GM12878 (cell line): ENCODE data around the gene CDH16. TPM values are rescaled to one million over a fixed set of nuclear protein-coding genes. Genes with fewer than 3 reads are reported as not detected.

ENCODE experiments used
- ATAC-seq: fragments of 200-7000 bp; cut with Tn5 transposase; 3 replicates; pipeline ENCODE4 v1.9.1; 2020; ENCODE audit warnings: mild to moderate bottlenecking, moderate library complexity
- BruUV-seq: library from RNA; stranded (reverse); fragments of 400-500 nt; replicated peaks from 2 replicates; lab custom pipeline; 2021; lab: Mats Ljungman, UMichigan
- CTCF ChIA-PET: fragments of 300-600 bp; sonication (Branson Sonifier 250); formaldehyde crosslinking; extraction: SDS; loops from one replicate; lab custom pipeline; 2021; ENCODE audit warnings: inconsistent platforms; lab: Yijun Ruan, JAX
- POLR2A ChIA-PET: fragments of 350-600 bp; formaldehyde crosslinking; extraction: SDS; loops from one replicate; lab custom pipeline; 2021; ENCODE audit warnings: inconsistent platforms; lab: Charles Lee
- RAD21 ChIA-PET: fragments of 300-600 bp; sonication (Branson Sonifier 250); formaldehyde crosslinking; loops from one replicate; lab custom pipeline; 2023; ENCODE audit warnings: antibody characterized with exemption; ENCODE audit not compliant: unreplicated experiment; lab: Charles Lee
- SMC1A ChIA-PET: fragments of 300-600 bp; sonication (Branson Sonifier 250); formaldehyde crosslinking; loops from one replicate; lab custom pipeline; 2023; ENCODE audit not compliant: unreplicated experiment, uncharacterized antibody; lab: Charles Lee
- DNase-seq: peaks from one replicate; pipeline ENCODE4 v3.0.0-alpha.2; 2011; ENCODE audit warnings: low read depth, low spot score
- FAIRE-seq: peaks from 3 replicates; lab custom pipeline; 2011; peaks lifted over from hg19 to GRCh38; lab: Jason Lieb, UNC
- H2AFZ ChIP-seq: 2 replicates; pipeline ENCODE4 v1.6.0; 2011; ENCODE audit warnings: low read depth, low read length, control low read depth; ENCODE audit not compliant: control insufficient read depth
- H3K27ac ChIP-seq: 2 replicates; pipeline ENCODE4 v1.5.1; 2011; ENCODE audit warnings: control low read depth; ENCODE audit not compliant: control insufficient read depth, insufficient read depth
- H3K27me3 ChIP-seq, 2 experiments: replicated peaks in 1 of 2; 2 replicates each; pipeline versions ENCODE4 v1.6.0 to v1.6.1; 2011; ENCODE audit warnings: low read length in 1 of 2; ENCODE audit not compliant: control insufficient read depth in 2 of 2, insufficient read depth in 2 of 2
- H3K36me3 ChIP-seq, 2 experiments: 2 replicates each; pipeline ENCODE4 v1.5.1; 2011; ENCODE audit warnings: low read length in 1 of 2; ENCODE audit not compliant: control insufficient read depth in 2 of 2, insufficient read depth in 2 of 2
- H3K4me1 ChIP-seq: 2 replicates; pipeline ENCODE4 v1.6.1; 2011; ENCODE audit warnings: mild to moderate bottlenecking, low read length, moderate library complexity, mixed read lengths; ENCODE audit not compliant: control insufficient read depth, insufficient read depth
- H3K4me2 ChIP-seq: 2 replicates; pipeline ENCODE4 v1.6.0; 2011; ENCODE audit warnings: control low read depth; ENCODE audit not compliant: control insufficient read depth, insufficient read depth
- H3K4me3 ChIP-seq: fragments of 200-600 bp; sonication (generic); 2 replicates; pipeline ENCODE4 v1.5.1; 2016
- H3K79me2 ChIP-seq: 2 replicates; pipeline ENCODE4 v1.6.0; 2011; ENCODE audit warnings: low read length; ENCODE audit not compliant: control insufficient read depth, insufficient read depth
- H3K9ac ChIP-seq: 2 replicates; pipeline ENCODE4 v1.8.0; 2011; ENCODE audit warnings: low read length, control low read depth, mixed read lengths; ENCODE audit not compliant: control insufficient read depth, insufficient read depth
- H3K9me3 ChIP-seq: replicated peaks from 3 replicates; pipeline ENCODE4 v1.5.1; 2011; ENCODE audit warnings: mild to moderate bottlenecking, low read length; ENCODE audit not compliant: control insufficient read depth, insufficient read depth
- H4K20me1 ChIP-seq: 2 replicates; pipeline ENCODE4 v1.6.0; 2011; ENCODE audit not compliant: control insufficient read depth, insufficient read depth
- EP300 ChIP-seq, 2 experiments: fragments of 150-350 bp in 1 of 2; IDR thresholded peaks; 2 replicates each; pipeline ENCODE4 v1.6.1; 2011 to 2012; ENCODE audit warnings: low read depth in 2 of 2, low read length in 2 of 2, borderline replicate concordance in 1 of 2, improper control_type of control experiment in 1 of 2, inconsistent platforms in 1 of 2; ENCODE audit not compliant: control insufficient read depth in 1 of 2
- FOS ChIP-seq: IDR thresholded peaks from 3 replicates; pipeline ENCODE4 v1.6.1; 2011; ENCODE audit warnings: borderline replicate concordance; ENCODE audit not compliant: insufficient read length; ENCODE audit errors: extremely low read depth
- IKZF1 ChIP-seq: fragments of 450-650 bp; conservative IDR thresholded peaks from 2 replicates; pipeline ENCODE4 v1.6.1; 2017; ENCODE audit warnings: antibody characterized with exemption, mild to moderate bottlenecking
- IKZF2 ChIP-seq, 2 experiments: fragments of 450-650 bp; IDR thresholded peaks; 2 replicates each; pipeline ENCODE4 v1.6.1; 2017; ENCODE audit warnings: mild to moderate bottlenecking in 2 of 2, moderate library complexity in 2 of 2
- MEF2B ChIP-seq: fragments of 450-650 bp; IDR thresholded peaks from 2 replicates; pipeline ENCODE4 v1.6.1; 2018; ENCODE audit warnings: mild to moderate bottlenecking, moderate library complexity; ENCODE audit not compliant: partially characterized antibody, poor library complexity, severe bottlenecking
- NFYB ChIP-seq: IDR thresholded peaks from 2 replicates; pipeline ENCODE4 v1.6.1; 2011; ENCODE audit warnings: low read depth, mild to moderate bottlenecking, low read length, improper control_type of control experiment, moderate library complexity; ENCODE audit not compliant: insufficient read depth
- NR2C1 ChIP-seq: fragments of 450-650 bp; IDR thresholded peaks from 2 replicates; pipeline ENCODE4 v1.6.1; 2017; ENCODE audit warnings: antibody characterized with exemption, mild to moderate bottlenecking, moderate library complexity
- NR2F1 ChIP-seq: fragments of 450-650 bp; conservative IDR thresholded peaks from 2 replicates; pipeline ENCODE4 v1.6.1; 2017; ENCODE audit warnings: mild to moderate bottlenecking
- POLR2A ChIP-seq: IDR thresholded peaks from 2 replicates; pipeline ENCODE4 v1.6.1; 2011; ENCODE audit warnings: low read depth, mild to moderate bottlenecking, low read length
- POU2F2 ChIP-seq: IDR thresholded peaks from 3 replicates; pipeline ENCODE4 v1.6.1; 2011; ENCODE audit warnings: low read depth, mild to moderate bottlenecking, low read length, borderline replicate concordance
- RUNX3 ChIP-seq: IDR thresholded peaks from 2 replicates; pipeline ENCODE4 v1.6.1; 2012; ENCODE audit warnings: low read length, inconsistent platforms
- ZNF384 ChIP-seq: IDR thresholded peaks from 2 replicates; pipeline ENCODE4 v1.6.1; 2012; ENCODE audit warnings: low read depth, mild to moderate bottlenecking, low read length, improper control_type of control experiment, borderline replicate concordance
- WGBS: methylation state at CpG from one replicate; pipeline ENCODE4 v1.1.6; 2016; ENCODE audit warnings: low lambda C conversion rate; ENCODE audit not compliant: insufficient replicate concordance, insufficient coverage; ENCODE audit errors: missing lambda C conversion rate; 5-methylcytosine and 5-hydroxymethylcytosine counted together
- in situ Hi-C: fragments of 300-500 bp; cut with MboI; formaldehyde crosslinking; loops from 9 replicates; pipeline ENCODE4 v1.14.3; 2018; ENCODE audit warnings: mixed read lengths
- intact Hi-C: fragments of 100-400 bp; cut with micrococcal nuclease; formaldehyde crosslinking; loops from one replicate; pipeline ENCODE4 v1.14.2; 2022; ENCODE audit not compliant: unreplicated experiment
- polyA plus RNA-seq, 11 experiments: library from polyadenylated mRNA; depleted of rRNA in 4 of 11; unstranded in 6 of 11; stranded (reverse) in 5 of 11; fragments of >200 nt; fragmentation: Nextera tagmentation in 4 of 11; fragmentation: Illumina TruSeq in 1 of 11; extraction: Ambion mirVana in 4 of 11; extraction: Trizol in 1 of 11; gene quantifications; 1 replicate in 1 of 11; 2 replicates in 10 of 11; pipeline versions ENCODE4 v1.2.1 to v1.2.3, GENCODE V29; 2011 to 2016; ENCODE audit warnings: inconsistent platforms in 2 of 11, missing spikeins in 2 of 11, low read depth in 1 of 11
- total RNA-seq, 4 experiments: library from RNA; depleted of rRNA in 3 of 4; stranded (reverse); fragments of >200 nt in 3 of 4; fragmentation: Illumina TruSeq in 1 of 4; extraction: Trizol in 1 of 4; gene quantifications; 2 replicates each; pipeline versions ENCODE4 v1.2.1 to v1.2.3, GENCODE V29; 2013 to 2021
- TF ChIP-seq, protein P1 (sequence below): fragments of 450-650 bp; IDR thresholded peaks from 2 replicates; pipeline ENCODE4 v1.6.1; 2017; ENCODE audit warnings: low read depth, mild to moderate bottlenecking, moderate library complexity

CDH16 gene
- total and polyA plus RNA-seq, 10 of the 15 experiments (the other 5 are each of a cell fraction or from before 2014, with no cell fraction given) = 0.05 TPM; not detected in 9

DNA sequence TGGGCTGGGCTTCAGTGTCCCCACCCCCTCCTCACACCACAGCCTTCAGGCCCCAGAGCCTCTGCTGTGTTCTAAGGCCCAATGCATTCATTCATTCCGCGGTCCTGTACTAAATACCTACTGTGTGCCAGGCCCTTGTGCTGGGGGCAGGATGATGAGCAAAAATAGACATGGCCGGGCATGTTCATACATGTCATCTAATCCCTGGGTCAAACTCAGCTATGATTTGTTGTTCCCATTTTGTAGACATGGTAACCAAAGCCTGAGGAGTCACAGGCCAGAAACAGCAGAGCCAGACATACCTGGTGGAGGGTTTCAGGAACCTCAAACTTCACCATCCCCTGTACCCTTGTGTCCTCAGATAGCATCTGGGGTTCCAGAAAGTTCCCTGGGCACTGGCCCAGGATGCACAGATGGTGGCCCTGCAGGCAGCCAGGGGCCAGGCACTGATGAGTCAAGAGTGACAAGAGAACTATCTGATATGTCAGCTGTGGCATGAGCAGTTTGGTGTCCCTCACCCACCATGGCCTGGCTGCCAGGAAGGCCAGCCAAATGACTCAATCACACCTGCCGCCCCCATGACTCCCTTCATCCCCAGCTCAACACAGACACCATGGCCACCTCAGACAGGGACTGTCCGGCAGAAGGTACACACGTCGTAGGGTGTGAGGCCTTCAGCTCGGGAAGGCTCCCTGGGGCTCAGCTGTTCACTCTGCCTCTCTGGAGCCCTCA lies 9.4 kb upstream of the CDH16 start:
- Histone ChIP-seq H3K4me1 (peaks cover 29% of the 10 kb centered on the region), H3K79me2 (peaks cover 4% of the 10 kb centered on the region), H3K9ac (no peak overlapping the region), H3K4me3 (no peak overlapping the region), H3K27me3 (no peaks in the 10 kb centered on the region; a peak in 2 of 4 replicates), H3K4me2 (no peak overlapping the region), H4K20me1 (no peaks in the 10 kb centered on the region), H3K9me3 (no peaks in the 10 kb centered on the region), H2AFZ (no peak overlapping the region), H3K36me3 (no peaks in the 10 kb centered on the region), H3K27ac (no peak overlapping the region; the same call in 1 of the 2 replicates)
- intact Hi-C loops = loop anchor here (1.0 to 5.0 kb wide), 2 partner anchors 33 to 176 kb away; partner anchors contain the start of gene DYNC1LI2
- ChIA-PET SMC1A (interaction anchor here (0.6 to 1.9 kb wide), 7 partner anchors 11 to 110 kb away, joined by 3 to 9 read pairs (median 4); no protein-coding TSS in a partner anchor), POLR2A (interaction anchor here (0.5 to 0.6 kb wide), 2 partner anchors 9 to 93 kb away, joined by 3 read pairs; no protein-coding TSS in a partner anchor), RAD21 (interaction anchor here (0.5 to 1.6 kb wide), 8 partner anchors 9 to 318 kb away, joined by 3 to 7 read pairs (median 4); partner anchors contain the start of genes CDH16 and NAE1), CTCF (interaction anchor here (0.9 to 6.7 kb wide), 12 partner anchors 16 to 97 kb away, joined by 3 to 77 read pairs (median 4); partner anchors contain the start of genes NAE1 and PDP2)
- in situ Hi-C loops = no loop called here
- DNase-seq (no peak), FAIRE-seq (no peak), ATAC-seq (no peak; the same call in 1 of the 3 replicates)
- TF ChIP-seq MEF2B (no peak), POLR2A (peak; percentile 44)
- 91% methylated on average over 8 of the region's 8 CpGs for WGBS
- no TSS peak for BruUV-seq

DNA sequence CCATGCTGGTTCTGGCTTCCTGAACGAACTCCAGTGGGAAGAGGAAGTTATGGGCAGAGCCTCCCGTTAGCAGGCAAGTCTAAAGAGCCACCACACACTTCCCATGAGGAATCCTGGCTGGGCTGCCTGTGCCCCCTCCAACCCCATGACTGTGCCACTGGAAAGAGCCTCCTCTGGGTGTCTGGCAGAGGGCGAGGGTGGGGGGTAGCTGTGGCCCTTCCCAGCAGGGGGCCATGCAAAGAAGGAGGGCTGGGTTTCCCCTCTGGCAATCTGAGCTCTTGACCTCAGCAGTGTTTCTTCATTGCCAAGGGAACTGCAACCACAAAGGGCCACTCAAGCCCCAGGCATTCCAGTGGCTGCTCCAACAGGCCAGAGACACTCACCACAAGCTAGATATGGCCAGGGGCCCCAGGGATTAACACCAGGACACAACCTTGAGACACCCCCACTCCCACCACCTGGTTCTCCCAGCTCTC lies 8.3 kb upstream of the CDH16 start:
- DNase-seq = no peak
- WGBS = 26% methylated on average over 3 of the region's 3 CpGs
- intact Hi-C loops = loop anchor here (5.0 kb wide), 1 partner anchor 175 kb away; the partner anchor contains the start of gene DYNC1LI2
- TF ChIP-seq FOS = no peak
- peak; percentile 45 to 53; a peak in 3 of 4 replicates for TF ChIP-seq IKZF2 (IDR thresholded peaks at IDR 0.05)
- peak; percentile 73 for TF ChIP-seq RUNX3
- TF ChIP-seq NR2C1 = no peak
- peak; percentile 42; the same call in 1 of the 2 replicates for TF ChIP-seq NR2F1
- TF ChIP-seq, protein P1, sequence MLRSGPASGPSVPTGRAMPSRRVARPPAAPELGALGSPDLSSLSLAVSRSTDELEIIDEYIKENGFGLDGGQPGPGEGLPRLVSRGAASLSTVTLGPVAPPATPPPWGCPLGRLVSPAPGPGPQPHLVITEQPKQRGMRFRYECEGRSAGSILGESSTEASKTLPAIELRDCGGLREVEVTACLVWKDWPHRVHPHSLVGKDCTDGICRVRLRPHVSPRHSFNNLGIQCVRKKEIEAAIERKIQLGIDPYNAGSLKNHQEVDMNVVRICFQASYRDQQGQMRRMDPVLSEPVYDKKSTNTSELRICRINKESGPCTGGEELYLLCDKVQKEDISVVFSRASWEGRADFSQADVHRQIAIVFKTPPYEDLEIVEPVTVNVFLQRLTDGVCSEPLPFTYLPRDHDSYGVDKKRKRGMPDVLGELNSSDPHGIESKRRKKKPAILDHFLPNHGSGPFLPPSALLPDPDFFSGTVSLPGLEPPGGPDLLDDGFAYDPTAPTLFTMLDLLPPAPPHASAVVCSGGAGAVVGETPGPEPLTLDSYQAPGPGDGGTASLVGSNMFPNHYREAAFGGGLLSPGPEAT = 0 out of 2 replicates have a peak, but pooled peaks have one; percentile 18
- TF ChIP-seq IKZF1 = peak; percentile 63
- TF ChIP-seq NFYB = no peak
- peak; percentile 55; the same call in 1 of the 3 replicates for TF ChIP-seq POU2F2
- TF ChIP-seq ZNF384 = no peak
- 0 out of 4 replicates have a peak, but pooled peaks of 1 of the 2 experiments have one; percentile 13 for TF ChIP-seq EP300 (IDR thresholded peaks at IDR 0.05; ENCODE audit: borderline replicate concordance in 1 of 2, control insufficient read depth in 1 of 2, low read depth in 2 of 2, low read length in 2 of 2)

More for the DNA sequence above, 8.3 kb upstream of the CDH16 start:
- ChIA-PET CTCF (interaction anchor here (1.0 to 6.7 kb wide), 8 partner anchors 10 to 318 kb away, joined by 3 to 77 read pairs (median 5); partner anchors contain the start of gene NAE1), SMC1A (interaction anchor here (1.1 kb wide), 1 partner anchor 32 kb away, joined by 3 read pairs; no protein-coding TSS in a partner anchor), POLR2A (interaction anchor here (1.1 kb wide), 1 partner anchor 9 kb away, joined by 3 read pairs; no protein-coding TSS in a partner anchor), RAD21 (interaction anchor here (0.5 to 1.6 kb wide), 3 partner anchors 32 to 319 kb away, joined by 3 to 4 read pairs (median 3); partner anchors contain the start of gene PDP2)
- H2AFZ ChIP-seq = no peak overlapping the region
- 0 out of 2 replicates have a peak overlapping the region, but pooled peaks have one; percentile 9 for H3K4me2 ChIP-seq
- no peaks in the 10 kb centered on the region for H3K36me3 ChIP-seq
- BruUV-seq = no TSS peak
- peak overlapping the region; percentile 24; the same call in 1 of the 2 replicates for H3K27ac ChIP-seq
- no peak overlapping the region for H3K4me3 ChIP-seq
- H4K20me1 ChIP-seq = no peaks in the 10 kb centered on the region
- ATAC-seq (peak; percentile 54), FAIRE-seq (no peak)
- no peaks in the 10 kb centered on the region for H3K79me2 ChIP-seq
- no peaks in the 10 kb centered on the region for H3K9me3 ChIP-seq
- in situ Hi-C loops = no loop called here
- peaks cover 29% of the 10 kb centered on the region for H3K4me1 ChIP-seq
- no peak overlapping the region for H3K9ac ChIP-seq
- no peaks in the 10 kb centered on the region; a peak in 2 of 4 replicates for H3K27me3 ChIP-seq
